Activated gamma-delta T cell treated with Interleukin-2 at 50 U/mL for 16 hours (primary cell): ENCODE measurements around the gene HDAC11.
"Not testable (repeated sequence)": the region's sequence is repeated elsewhere in the genome, so short reads cannot be mapped to it uniquely, and the experiment has no call there.

ENCODE experiments used
- DNase-seq: peaks from one replicate; pipeline ENCODE4 v3.0.0-alpha.2; 2020

HDAC11 gene

DNA sequence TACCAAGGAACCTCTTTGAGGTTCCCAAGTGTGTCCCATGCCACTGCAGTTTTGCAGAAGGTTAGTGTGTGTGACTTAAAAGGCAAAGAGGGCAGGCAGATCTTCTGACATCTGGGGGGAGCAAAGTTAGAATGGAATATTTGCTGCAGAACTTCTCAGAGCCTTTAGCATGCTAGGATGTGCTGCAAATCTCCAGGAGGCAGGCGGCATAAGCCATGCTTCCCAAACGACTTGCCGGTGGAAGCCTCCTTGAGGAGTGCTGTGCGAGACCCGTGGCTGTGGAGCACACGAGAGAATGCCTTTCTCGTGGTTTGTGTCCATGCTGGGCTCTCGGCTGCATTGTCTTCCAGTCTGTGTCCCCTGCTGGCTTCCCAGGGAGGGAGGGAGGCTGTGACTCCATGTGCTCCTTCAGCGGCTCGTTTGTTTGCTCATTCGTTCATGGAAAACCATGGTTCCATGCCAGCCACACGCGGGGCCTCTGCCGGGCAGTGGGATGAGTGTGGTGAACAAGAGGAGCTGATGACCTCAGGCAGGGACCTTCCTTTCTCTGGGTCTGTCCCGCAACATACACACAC is 13.8 kb downstream of the HDAC11 start:
- no peak for DNase-seq

DNA sequence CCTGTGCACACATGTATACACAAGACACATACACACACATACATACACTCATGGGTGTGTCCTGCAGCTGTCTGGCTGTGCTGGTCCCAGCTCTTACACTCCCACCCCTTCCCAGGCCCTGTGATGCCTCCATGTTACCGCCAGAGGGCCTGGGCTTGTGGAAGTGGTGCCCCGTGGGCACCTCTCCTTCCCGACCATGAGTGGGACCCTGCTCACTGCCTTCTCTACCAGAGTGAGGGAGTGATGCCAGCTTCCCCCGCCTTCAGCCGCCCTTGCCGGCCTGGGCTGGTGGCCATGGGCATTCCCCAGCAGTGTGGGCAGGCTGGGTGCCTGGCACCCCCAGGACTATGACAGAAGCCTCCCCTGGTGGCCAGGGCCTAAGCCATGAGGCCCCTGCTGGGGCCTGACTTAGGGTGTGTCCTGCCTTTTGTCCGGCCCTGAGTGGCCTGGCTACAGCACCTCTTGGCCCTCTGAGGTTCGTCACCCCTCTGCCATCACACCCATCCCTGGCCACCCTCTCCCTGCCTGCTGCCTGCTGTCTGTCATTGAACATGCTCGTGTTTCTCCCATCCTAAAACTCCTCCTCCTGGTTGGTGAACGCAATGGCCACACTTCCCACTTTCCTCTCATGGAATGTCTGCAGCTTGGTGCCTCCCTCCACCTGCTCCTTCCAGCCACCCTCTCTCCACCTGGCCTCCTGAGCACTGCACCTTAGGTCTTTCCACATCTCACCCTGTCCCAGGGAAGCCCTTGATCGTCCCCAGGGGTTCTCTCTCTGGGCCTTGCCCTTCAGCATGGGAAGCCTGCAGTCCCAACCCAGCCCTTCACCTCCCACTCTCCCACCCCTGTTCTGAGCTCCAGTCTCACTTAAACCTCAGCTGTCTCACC is 14.6 kb downstream of the HDAC11 start:
- no peak for DNase-seq

DNA sequence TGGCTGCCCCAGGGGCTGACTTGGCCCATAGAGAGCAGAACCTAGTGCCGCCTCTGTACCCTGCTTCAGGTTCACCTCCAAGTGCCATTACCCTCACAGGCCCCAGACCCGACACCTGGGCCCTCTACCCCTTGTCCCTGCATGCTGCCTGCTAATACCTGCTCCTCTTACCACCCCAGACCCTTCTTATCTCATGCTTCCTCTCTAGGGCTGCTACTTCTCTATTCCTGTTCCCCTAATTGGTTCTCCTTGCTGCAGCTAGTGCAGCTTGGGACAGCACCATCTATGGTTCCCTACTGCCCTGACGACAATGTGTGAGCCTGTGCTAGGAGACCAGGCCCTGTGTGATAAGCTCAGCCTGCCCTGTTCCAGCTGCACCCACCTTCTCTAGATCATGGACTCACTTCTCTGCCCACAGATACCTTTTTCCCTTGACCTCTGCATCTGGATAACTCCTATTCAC is 15.3 kb downstream of the HDAC11 start:
- no peak for DNase-seq

DNA sequence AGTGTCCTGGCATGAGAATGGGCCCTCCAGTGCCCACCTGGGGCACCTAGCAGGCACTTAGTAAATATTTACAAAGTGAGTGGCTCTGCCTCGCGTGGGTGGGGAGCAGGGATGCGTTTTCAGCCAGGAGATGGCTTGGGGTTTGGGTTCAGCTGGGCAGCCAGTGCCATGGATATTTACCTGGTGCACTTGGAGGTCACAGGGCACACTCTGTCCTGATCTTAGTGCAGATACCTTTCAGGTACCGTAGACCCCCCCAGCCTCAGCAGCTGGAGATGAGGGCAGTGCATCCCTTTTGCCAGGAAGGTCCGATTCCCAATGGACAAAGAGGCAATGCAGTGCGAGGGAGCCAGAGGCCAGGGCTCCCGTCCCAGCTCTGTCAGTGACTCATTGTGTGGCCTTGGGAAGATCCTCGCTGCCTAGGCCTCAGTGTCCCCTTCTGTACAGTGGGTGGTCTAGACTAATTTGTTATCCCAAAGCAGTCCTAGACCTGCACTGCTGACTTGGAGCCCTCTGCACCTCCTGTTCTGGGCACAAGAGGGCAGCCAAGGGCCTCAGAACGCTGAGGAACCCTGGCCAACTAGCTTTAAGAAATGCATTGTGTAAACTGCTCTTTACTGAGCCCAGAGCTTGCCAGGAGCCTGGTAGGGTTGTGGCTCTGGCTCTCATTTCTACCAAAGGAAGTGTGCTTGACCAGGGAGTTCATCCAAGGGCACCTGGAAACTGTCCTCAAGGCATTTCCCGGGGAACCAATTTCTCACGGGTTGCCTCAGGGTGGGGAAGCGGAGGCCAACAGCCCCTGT is 16.0 kb downstream of the HDAC11 start:
- peak; percentile 66 for DNase-seq

DNA sequence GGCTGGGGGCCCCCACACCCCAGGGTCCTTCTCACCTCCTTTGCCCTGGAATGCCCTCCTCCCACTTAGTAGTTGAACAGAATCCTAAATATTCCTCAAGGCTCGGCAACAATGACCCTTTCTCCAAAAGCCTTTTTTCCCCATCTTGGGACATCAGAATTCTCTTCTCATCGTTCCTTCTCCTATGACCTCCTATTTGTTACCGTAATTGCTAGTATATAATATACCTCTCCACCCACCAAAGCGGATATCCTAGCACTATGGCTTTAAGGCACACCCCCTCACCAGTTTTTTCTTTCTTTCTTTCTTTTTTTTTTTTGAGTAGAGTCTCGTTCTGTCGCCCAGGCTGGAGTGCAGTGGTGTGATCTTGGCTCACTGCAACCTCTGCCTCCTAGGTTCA is 16.8 kb downstream of the HDAC11 start:
- no peak for DNase-seq

DNA sequence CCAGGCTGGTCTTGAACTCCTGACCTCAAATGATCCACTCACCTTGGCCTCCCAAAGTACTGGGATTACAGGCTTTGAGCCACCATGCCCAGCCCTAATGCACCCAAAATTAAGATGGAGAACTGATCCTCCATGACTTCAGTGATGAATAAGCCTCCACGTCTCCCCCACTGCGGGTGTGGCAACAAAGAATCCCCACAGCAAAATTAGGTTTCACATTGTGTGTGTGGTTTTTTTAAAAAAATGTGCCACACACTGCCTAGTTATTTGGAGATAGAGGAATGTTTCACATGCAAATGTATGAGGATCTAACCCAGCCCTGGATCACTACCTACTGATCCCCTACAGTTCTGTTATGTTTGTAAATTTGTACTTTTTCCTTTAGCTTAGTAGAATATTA is 17.3 kb downstream of the HDAC11 start:
- no peak for DNase-seq

DNA sequence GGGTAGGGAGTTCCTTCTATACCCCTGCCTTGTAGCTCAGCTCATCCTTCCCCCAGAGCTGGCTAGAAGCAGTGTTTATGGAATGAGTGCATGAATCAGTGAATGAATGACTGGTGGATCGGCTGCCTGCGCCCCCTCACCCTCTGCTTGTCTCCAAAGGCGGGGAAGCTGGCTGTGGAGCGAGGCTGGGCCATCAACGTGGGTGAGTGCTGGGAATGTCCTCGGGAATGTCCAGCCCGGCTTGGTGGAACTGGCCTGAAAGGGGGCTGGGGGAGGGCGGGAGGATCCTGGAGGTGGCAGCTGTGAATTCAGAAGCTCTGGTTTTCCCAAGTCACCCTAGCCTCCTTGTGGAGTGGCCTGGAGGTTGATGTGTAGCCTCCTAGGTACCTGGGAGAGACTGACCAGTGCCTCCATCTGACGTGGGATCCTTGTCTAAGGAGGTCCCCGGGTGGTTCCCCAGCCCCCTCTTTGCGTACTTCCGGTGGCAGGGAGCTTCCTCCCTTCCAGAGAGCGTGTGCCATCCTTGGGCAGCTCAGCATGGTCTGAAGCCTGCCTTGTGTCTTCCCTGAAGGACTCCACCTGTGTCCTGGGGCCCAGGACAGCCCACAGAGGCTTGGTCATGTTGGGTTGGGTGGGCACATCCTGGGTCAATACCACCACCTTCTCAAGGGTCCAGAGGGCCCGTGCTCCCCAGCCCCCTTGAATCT is 18.4 kb downstream of the HDAC11 start:
- no peak for DNase-seq

DNA sequence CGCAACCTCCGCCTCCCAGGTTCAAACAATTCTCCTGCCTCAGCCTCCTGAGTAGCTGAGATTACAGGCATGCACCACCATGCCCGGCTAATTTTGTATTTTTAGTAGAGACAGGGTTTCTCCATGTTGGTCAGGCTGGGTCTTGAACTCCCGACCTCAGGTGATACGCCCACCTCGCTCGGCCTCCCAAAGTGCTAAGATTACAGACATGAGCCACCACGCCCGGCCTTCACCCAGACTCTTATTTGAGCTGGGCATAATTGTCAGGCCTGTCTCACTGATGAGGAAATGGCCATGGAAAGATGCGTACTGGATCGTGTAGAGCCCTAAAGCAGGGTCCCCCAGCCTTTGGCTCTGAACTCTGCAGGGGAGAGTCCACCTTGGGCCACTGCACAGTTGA is 19.1 kb downstream of the HDAC11 start:
- not testable (repeated sequence) for DNase-seq

DNA sequence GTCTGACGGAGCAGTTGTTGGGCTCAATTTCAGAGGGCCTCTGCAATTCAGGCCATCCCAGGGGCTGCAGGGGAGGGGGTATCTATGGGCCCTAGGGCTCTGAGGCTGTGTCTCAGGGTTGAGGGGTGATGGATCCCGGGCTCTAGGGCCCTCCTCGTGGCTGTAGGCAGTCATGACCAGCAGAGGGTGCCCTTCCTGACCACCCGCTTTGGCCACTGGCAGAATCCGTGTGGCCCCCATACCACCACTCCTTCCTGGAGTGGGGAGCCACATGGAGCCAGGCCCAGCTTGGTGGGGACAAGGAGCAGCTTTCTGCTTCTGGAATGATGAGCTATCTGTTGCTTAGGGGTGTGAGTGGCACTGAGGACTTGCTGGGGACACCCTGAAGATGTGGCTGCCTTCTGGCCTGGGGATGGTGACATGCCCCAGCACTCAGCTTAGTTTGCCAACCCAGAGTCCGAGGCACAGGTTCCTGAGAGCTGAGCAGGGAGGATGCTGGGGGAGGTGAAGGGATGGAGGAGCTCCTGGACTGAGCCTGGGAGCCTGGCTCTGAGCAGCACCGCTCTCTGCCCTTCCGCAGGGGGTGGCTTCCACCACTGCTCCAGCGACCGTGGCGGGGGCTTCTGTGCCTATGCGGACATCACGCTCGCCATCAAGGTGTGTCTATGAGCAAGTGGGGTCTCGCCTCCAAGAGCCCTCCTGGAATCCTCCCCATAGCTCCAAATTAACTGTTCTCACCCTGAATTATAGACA is 20.2 kb downstream of the HDAC11 start:
- DNase-seq, result no peak

DNA sequence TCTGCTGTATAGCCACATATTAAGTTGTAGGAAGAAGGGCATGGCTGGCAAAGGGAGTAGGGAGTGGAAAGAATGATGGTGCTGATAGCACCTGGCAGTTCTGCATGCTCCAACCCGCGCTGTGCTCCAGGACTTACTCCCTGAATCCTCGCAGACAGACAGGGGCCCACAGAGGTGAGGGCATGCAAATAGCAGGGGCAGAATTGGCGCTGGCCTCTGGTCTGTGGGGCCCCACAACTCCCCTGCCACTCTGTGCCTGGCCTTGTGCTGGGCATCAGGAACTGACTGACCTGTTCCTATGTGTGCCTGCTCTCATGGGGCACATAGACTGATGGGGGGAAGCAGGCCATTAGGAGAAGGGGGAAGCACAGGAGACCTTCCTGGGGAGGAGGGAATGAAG is 20.9 kb downstream of the HDAC11 start:
- DNase-seq, result no peak

DNA sequence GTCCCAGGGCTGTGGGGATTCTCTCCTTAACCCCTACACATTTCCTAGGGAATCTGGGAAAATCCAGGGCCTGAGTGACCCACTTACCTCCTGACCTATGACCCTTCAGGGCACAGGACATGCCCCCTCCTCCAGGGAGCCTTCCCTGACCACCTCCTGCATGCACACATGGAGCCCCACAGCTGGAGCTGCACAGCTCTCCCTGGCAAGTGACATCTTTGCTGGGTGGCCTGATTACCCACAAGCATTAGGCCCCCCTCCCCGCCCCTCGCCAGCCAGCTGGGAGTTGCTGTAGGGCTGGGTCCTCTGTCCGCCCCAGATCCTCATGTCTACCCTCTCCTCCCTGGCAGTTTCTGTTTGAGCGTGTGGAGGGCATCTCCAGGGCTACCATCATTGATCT is 21.4 kb downstream of the HDAC11 start:
- no peak for DNase-seq

DNA sequence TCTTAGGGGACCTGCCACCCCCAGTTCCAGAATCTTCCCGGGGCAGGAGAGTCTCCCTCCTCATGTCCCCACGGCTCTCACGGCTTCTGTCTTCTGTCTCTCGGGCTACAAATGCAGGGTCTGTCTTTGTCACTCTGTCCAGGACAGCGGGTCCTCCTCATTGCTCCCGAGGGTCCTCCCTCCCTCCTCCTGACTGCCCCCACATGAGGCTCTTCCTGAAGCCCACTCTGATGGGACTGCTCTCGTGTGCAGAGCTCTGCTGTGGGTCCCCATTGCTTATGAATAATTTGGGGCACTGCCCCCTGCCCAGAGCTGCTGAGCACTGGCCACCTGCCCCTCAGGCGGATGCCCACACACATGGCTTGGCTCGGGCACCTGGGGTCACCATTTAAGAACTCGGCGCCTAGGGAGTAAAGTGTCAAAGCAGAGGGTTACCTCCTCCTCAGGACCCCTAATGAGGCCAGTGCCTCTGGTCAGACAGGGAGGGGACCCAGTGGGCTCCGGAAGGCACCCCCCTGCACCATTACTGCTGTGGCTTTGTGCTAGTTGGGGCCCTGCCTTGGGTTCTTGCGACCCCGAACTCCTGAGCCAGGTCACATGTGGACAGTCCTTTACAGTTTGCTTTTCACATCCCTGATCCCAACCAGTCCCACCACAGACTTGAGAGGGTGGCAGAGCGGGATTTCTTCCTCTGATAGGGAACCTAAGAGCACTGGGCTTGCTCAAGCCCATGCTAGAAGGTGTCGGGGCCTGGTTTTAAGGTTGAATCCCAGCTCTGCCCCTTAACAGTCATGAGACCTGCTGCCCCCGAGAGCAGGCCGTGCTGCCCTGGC is 22.1 kb downstream of the HDAC11 start:
- DNase-seq, result no peak

DNA sequence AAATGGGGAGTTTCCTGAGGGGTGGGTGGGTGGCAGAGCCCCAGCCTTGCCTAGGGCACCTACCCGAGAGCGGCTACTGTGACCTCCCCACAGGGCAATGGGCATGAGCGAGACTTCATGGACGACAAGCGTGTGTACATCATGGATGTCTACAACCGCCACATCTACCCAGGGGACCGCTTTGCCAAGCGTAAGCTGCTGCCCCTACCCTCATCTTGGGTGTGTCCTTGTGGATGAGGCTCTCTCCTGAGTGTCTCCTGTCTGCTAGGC is 22.6 kb downstream of the HDAC11 start:
- DNase-seq, result no peak

DNA sequence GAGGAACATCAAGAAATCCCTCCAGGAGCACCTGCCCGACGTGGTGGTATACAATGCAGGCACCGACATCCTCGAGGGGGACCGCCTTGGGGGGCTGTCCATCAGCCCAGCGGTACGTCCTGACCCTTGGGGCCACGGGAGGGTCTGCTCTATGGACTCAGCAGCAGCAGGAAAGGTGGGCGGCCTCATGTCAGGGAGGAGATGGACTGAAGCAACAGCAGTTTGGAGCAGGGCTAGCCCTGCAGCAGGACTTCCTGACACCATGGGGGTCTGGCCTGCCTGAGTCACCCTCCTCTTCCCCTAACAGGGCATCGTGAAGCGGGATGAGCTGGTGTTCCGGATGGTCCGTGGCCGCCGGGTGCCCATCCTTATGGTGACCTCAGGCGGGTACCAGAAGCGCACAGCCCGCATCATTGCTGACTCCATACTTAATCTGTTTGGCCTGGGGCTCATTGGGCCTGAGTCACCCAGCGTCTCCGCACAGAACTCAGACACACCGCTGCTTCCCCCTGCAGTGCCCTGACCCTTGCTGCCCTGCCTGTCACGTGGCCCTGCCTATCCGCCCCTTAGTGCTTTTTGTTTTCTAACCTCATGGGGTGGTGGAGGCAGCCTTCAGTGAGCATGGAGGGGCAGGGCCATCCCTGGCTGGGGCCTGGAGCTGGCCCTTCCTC is 24.2 kb downstream of the HDAC11 start:
- DNase-seq, result no peak

DNA sequence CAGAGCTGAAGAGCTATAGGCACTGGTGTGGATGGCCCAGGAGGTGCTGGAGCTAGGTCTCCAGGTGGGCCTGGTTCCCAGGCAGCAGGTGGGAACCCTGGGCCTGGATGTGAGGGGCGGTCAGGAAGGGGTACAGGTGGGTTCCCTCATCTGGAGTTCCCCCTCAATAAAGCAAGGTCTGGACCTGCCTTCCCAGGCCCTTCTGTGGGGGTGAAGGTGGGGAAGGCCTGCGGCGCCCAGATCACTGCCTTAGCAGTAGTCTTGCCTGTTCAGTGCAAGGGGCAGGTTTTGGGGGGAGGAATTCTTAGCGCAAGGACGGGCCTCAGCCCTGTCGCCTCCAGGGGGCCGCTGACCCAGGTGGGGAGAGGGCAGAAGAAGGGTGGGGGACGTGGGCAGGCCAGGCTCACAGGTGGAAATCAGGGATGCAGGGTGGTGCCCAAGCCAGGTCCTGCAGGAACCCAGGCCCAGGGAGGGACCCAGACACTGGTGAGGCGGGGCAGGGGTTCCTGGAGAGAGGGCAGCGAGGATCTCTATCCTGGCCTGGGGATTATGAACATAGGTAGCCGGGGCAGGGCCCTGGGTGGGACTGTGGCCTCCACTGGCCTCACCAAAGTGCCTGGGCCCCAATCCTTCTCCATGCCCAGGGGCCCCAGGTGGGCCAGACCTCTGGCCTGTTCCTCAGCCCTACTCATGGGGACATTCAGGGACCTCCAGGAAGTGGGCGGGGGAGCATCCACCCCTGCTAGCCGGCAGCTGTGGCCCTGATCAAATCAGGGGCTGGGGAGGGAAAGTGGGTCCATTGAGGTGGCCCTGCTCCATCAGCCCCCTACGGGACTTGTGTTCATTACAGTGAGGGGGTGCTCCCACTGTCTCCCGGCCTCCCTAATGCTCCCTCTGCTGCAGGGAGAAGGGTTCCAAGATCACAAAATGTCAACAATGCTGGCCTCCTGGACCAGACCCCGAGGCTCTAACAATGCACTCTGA is 25.3 kb downstream of the HDAC11 start:
- DNase-seq, result no peak

DNA sequence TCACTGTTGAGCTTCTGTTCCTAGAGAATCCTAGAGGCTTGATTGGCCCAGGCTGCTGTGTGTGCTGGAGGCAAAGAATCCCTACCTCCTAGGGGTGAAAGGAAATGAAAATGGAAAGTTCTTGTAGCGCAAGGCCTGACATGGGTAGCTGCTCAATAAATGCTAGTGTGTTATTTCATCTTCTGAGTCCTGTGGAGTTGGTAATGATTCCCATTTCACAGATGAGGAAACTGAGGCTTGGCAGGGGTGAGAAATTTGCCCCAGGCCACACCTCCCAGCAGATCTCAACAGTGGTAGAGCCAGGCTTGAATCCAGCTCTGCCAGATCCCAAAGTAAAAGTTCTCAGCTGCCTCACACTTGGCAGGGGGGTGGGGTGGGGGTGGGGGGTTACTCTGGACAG is 26.1 kb downstream of the HDAC11 start:
- no peak for DNase-seq

DNA sequence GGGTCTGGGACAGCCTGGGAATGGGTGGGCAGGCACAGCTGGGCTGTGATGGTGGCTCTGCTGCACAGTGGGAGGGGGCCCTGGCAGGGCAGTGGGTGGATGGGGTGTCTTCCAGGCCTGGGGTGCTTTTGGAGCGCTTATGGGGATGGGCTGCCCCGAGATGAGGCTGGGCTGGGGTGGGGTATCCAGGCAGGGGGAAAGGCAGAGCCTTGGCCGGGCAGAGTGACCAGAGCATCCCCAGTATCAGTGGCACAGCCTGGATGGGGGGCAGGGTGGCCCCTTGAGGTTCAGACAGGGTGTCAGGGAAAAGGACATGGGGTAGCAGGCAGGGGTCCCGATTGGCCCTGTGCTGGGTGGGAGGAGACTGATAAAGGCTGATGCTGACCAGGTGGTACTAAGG is 26.6 kb downstream of the HDAC11 start:
- DNase-seq, result no peak

DNA sequence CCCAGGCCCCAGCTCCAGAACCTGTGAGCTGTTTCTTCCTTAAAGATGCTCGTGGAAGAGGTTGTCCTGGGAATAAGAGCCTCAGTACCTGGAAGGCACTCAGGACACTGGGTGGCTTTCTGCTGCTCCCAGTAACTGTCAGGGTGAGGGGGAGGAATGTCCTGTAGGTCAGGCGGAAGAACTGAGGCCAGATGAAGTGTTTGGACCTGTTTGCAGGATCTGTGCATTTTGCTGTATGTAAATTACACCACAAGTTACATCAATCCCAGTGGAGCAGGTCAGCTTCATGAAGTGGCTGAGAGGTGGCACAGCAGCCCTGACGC is 27.1 kb downstream of the HDAC11 start:
- DNase-seq, result no peak

DNA sequence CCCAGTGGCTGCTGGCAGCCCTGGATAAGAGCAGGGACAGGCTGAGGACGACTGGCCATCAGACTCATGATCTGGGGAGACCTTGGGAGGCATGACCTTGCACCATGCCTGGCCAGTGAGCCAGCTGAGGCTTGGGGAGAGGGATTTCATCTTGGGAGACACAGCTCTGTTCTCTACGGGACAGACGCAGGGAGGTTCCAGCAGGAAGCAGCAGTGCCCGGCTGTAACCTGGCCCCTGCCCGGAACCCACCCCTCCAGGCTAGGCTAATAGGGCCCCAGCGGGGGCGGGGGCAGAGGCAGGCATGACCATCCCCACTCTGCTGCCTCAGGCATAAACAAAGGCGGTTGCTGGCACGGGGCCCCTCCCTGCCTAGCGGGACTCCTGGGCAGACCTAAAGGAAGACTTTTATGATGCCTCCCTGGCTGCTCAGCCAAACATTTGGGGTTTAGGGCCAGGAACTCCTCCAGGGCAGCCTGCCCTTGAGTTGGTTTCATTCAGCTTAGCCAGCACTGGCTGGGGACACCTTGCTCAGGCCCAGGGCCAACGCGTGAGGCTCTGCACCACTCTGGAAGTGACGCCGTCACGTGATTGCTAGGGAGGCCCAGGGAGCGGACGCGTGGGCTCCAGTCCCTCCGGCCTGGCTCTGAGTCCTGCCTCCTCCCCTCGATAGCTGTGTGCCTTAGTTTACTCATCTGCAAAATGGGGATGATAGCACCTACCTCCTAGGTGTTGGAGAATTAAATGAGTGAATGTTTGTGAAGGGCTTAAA is 27.6 kb downstream of the HDAC11 start:
- DNase-seq, result no peak
